ENCODE data around the gene COL7A1.

The COL7A1 gene

GRCh38 chr3:48617559-48617958 lies 22.4 kb upstream of the COL7A1 start:
- no peak for DNase-seq

DNA sequence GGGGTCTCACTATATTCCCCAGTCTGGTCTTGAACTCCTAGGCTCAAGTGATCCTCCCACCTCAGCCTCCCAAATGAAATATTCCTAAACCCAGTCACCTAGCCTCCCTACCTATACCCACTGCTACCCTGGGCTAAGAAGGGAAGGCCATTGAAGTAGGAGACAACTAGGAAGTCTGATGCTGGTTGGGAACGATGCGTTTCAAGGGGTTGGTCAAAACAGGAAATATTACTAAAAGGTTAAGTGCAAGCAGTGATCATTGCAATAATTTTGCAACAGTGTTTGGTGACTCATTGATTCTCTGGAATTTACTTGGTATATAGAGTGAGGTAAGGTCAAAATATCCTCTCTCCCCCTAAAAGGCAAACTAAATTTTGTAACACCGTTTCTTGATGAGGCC lies 18.9 kb upstream of the COL7A1 start:
- no peak for DNase-seq

GRCh38 chr3:48612309-48612708 lies 17.2 kb upstream of the COL7A1 start:
- DNase-seq, result no peak

- DNase-seq, result peak; percentile 88
These were observed 14.2 kb upstream of the COL7A1 start, which contains the start of gene UQCRC1 for GRCh38 chr3:48609088-48610005. Gene UQCRC1 (minus strand): TSS chr3:48609646. CDS start chr3:48609620, 26 bp downstream.

- DNase-seq, result no peak
These were observed 12.4 kb upstream of the COL7A1 start for GRCh38 chr3:48607519-48607918.

DNA sequence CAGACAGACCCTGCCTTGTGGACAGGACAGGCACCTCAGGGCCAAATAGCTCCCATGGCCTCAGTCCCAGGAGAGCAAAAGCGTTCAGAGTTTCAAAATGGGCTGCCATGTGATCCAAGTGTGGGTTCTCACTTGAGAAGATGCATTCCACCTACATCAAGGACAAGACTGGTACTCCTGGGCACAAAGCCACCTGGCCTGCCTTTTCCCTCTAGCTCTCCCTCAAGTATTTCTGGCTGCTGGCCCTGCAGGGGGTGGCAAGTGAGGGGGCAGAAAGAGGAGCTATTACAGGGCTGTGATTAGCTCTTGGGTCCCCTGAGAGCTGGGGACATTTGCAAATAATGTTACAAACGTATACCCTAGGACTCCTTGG lies 6.5 kb upstream of the COL7A1 start:
- DNase-seq, result no peak

- no peak for DNase-seq
These were observed 5.8 kb upstream of the COL7A1 start for GRCh38 chr3:48600711-48601621.

GRCh38 chr3:48599509-48600285 lies 4.6 kb upstream of the COL7A1 start:
- no peak for DNase-seq

GRCh38 chr3:48599077-48599501 lies 4.0 kb upstream of the COL7A1 start:
- no peak for DNase-seq

DNA sequence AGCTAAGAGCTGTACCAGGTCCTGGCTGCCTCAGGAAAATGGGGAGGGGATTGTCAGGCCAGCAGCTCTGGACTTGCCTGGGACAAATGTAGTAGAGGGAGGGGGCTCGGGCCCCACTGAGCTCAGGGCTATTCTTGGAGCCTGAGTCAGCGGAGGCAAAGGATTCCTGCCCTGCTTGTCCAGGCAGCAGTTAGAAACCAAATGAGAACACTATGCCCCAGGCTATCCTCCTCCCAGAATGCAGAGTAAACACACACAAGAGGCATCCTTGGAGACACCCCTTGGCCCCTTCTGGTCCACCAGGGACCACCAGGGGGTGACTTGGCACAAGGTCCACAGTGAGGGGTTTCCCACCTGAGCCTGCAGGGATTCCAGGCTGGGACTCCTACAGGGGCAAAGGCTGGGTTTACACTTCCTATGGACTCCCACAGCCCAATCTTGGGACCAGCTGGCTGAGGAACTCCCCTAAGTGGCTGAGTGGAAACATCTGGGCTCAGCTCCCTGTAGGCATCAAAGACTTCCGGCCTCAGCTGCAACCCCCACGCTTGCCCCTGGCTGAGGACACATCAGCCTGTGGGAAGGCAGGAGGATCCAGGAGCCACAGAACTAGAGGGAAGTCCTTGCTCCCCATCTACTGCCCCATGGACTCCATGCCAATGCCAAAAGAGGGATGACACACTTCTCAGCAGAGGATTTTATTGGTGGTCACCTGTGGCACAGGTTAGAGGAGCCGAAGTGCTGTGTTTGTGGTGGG lies 3.4 kb upstream of the COL7A1 start:
- no peak for DNase-seq

GRCh38 chr3:48597408-48597800 lies 2.3 kb upstream of the COL7A1 start:
- DNase-seq, result no peak

GRCh38 chr3:48596676-48597407 lies 1.7 kb upstream of the COL7A1 start:
- DNase-seq, result no peak

DNA sequence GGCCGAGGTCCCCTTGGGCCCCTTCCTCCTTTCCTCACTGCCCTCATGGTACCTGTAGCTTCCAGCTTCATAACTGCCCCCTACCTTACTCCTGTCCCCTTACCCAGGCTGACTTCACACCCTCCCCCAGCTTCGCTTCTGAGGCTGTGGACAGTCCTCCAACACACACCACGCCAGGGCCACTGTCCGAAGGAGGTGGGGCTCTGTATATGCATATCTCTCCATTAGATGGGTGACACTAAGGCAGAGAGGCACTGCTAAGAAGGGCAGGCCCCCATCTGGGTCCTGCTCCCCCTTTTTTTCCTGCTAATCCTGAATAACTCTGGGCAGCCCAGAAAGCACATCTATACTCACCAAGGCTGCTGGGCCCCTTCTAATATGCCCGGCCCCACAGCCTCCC lies 1.0 kb upstream of the COL7A1 start:
- DNase-seq, result no peak

DNA sequence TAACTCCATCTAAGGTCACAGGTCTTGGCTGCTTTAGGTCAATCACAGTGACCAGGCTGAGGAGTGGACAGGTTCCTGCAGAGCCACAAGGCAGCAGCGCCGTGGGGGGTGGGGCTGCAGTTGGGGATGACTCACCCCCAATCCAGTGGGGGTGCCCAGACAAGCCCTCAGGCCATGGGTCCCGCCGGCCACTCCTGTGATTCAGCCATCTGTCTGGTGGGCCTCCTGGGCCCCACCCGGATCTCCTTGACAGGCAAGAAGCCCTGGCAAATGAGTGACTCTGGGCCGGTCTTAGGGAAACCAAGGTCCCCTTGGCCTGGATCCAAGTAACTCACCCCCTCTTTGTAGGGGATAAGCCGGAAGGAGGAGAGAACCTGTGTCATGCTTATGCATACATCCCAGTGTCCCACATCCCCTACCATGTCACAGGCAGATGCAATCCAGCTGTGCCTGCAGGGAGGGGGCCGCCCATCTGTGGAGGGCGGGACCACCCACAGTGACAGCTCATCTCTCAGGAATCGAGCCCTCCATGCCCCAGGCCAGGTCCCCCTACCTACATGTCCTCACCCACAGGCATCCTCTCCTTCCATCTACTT lies 495 bp upstream of the COL7A1 start:
- no peak for DNase-seq

DNA sequence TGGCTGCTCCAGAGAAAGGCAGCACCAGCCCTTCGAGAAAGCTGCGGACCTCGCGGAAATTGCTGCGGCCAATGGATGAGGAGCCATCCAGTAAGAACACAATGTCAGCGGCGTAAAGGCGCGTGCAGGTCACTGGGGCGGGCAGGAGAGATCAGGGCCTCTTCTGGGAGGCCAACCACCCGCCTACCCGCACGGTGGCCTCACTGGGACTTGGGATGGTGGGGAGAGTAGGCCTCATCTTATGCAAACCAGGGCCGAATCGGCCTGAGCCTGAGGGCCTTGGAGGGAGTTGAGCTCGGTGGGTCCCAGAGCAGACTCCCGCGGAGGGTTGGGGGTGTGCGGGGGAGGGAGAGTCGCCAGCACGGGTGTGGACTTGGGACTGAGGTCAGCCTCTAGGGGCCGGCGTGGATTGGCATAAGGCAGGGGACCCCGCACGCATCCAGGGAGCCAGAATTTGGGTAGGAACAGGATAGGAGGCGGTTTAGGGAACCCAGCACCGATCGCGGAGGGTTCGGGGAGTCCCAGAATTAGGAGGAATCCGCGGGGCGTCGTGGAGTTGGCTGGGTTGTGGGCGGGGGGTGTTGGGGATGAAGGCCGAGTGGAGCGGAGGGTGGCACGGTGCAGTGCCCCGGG lies 596 bp downstream of the COL7A1 start:
- no peak for DNase-seq

GRCh38 chr3:48593337-48593736 lies 1.8 kb downstream of the COL7A1 start:
- DNase-seq, result no peak

DNA sequence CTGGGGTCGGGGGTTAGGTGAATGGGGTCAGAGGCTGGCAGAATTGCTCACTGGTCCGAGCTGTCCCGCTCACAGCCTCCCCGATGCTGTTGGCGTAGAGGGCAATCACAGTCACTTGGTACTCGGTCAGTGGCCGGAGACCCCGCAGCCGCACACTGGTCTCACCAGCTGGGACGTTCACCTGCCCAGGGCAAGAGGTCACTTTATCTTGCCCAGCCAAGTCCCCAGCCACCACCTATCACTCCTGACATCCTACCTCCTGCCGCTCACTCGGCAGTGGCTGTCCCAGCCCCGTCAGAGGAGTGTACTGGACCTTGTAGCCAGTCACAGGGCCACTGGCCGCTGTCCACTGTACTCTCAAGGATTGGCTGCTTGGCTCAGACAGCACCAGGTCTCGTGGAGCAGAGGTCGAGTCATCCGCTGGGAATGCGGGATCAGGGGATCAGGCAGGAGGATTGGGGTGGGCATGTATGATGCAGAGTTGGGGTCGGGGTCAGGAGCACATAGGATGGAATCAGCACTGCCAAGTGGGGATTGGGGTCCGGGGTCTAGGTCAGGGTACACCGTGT lies 2.5 kb downstream of the COL7A1 start:
- no peak for DNase-seq

- no peak for DNase-seq
These were observed 3.1 kb downstream of the COL7A1 start for GRCh38 chr3:48591886-48592518.

GRCh38 chr3:48591436-48591835 lies 3.7 kb downstream of the COL7A1 start:
- no peak for DNase-seq

DNA sequence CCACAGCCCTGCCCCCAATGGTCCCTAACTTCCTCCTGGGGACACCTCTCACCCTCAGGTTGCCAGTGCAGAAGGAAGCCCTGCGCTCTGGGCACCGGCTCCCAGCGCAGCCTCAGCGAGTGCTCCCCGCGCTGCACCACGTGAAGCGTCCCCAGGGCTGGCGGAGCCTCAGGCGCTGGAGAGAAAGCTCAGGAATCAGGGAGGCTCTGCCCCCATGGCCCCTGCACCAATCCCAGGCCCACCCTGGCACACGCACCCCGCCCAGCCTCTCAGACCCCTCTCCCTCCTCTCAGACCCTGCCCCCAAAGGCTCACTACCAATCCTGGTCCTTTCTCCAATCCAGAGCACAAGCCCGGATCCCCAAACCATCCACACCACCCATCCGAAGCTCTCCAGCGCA lies 6.9 kb downstream of the COL7A1 start:
- no peak for DNase-seq
